HEK293T (cell line): Measurements from ENCODE around the gene MXD3.

Source experiments
- BHLHE40 ChIP-seq: fragments of 450-650 bp; IDR thresholded peaks from 2 replicates; pipeline ENCODE4 v1.6.1; 2016; ENCODE audit warnings: mild to moderate bottlenecking, moderate library complexity, borderline replicate concordance
- CTBP1 ChIP-seq: fragments of 450-650 bp; IDR thresholded peaks from 2 replicates; pipeline ENCODE4 v1.6.1; 2016; ENCODE audit warnings: borderline replicate concordance
- ELF4 ChIP-seq: fragments of 450-650 bp; IDR thresholded peaks from 2 replicates; pipeline ENCODE4 v1.6.1; 2017; ENCODE audit warnings: antibody characterized with exemption
- FOXK2 ChIP-seq: fragments of 450-650 bp; IDR thresholded peaks from 2 replicates; pipeline ENCODE4 v1.6.1; 2016; ENCODE audit warnings: mild to moderate bottlenecking
- NFRKB ChIP-seq: fragments of 450-650 bp; IDR thresholded peaks from 2 replicates; pipeline ENCODE4 v1.6.1; 2016; ENCODE audit warnings: mild to moderate bottlenecking, moderate library complexity
- PKNOX1 ChIP-seq: fragments of 450-650 bp; IDR thresholded peaks from 2 replicates; pipeline ENCODE4 v1.6.1; 2016
- SP1 ChIP-seq: fragments of 450-650 bp; IDR thresholded peaks from 2 replicates; pipeline ENCODE4 v1.6.1; 2017
- SUZ12 ChIP-seq: fragments of 450-650 bp; IDR thresholded peaks from 2 replicates; pipeline ENCODE4 v1.6.1; 2016; ENCODE audit warnings: mild to moderate bottlenecking
- TARDBP ChIP-seq: fragments of 450-650 bp; IDR thresholded peaks from 2 replicates; pipeline ENCODE4 v1.6.1; 2016
- ZNF384 ChIP-seq: fragments of 450-650 bp; IDR thresholded peaks from 2 replicates; pipeline ENCODE4 v1.6.1; 2016

GRCh38 chr5:177293819-177294581, 17.7 kb downstream of the MXD3 start:
- TF ChIP-seq ELF4 = no peak
- TF ChIP-seq BHLHE40 = no peak
- TF ChIP-seq NFRKB = no peak
- TF ChIP-seq FOXK2 = no peak
- TF ChIP-seq TARDBP = no peak
- TF ChIP-seq CTBP1 = no peak
- TF ChIP-seq PKNOX1 = no peak
- TF ChIP-seq ZNF384 = no peak
- TF ChIP-seq SP1 = no peak
- TF ChIP-seq SUZ12 = no peak
